ENCODE measurements around the gene C1orf159. TPM values are rescaled to one million over a fixed set of nuclear protein-coding genes. Genes with fewer than 3 reads are reported as not detected.
A peak's percentile ranks its signal among the peaks of the same experiment; 100 is the strongest.
"Not testable (repeated sequence)": the region's sequence is repeated elsewhere in the genome, so short reads cannot be mapped to it uniquely, and the experiment has no call there.

The C1orf159 gene
- total and polyA plus RNA-seq, 12 donors, result 2.9 to 14.0 (median 4.1) TPM

DNA sequence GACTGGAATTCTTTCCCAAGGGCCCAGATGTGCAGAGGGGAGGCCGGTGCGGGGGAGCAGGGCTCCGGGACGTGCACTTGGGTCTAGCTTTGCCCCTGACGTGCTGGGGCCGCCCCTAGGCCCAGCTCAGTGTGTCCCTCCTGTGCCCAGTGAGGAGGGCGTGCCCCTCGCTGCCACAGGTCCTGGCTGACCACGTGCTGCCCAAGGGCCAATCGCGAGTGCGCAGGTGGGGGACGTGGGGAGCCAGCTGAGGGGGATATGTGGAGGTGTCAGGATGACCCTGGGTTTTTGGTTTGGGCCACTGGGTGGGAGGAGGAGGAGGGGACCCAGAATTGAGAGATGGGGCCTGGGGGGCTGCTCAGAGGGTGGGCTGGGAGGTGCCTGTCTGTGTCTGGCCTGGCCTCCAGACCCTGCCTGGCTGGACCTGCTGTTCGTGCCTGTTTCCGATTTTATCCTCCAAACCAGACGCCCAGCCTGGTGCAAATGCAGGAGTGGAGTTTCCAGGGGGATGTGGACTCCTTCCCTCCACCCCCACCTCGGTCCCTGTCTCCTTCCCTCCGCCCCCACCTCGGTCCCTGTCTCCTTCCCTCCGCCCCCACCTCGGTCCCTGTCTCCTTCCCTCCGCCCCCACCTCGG is 35.6 kb downstream of the C1orf159 start:
- Histone ChIP-seq H3K4me1 (peaks cover 6 to 13% (median 12%) of the 10 kb centered on the region in 9 donors), H3K4me3 (peak overlapping the region; percentile 8 to 47 (median 32)), H3K27ac (peak overlapping the region in 7 of 10 donors; percentile 11 to 74 (median 53)), H3K27me3 (peaks cover under 1 to 14% (median 2%) of the 10 kb centered on the region in 7 donors), H3K36me3 (peaks cover 0 to 4% (median 0%) of the 10 kb centered on the region in 9 donors), H3K9me3 (no peaks in the 10 kb centered on the region)
- peak; percentile 50 to 60 for DNase-seq
- 3 to 5% methylated on average over 19 to 20 of the region's 23 CpGs for WGBS, 2 donors
- intact Hi-C loops (cut with DNase I), result no loop called here
- TF ChIP-seq CTCF (IDR thresholded peaks at IDR 0.05), result no peak
- peak; percentile 83 to 92 (median 86) for ATAC-seq

GRCh38 chr1:1079408-1080121 is 36.3 kb downstream of the C1orf159 start:
- peaks cover 3 to 21% (median 9%) of the 10 kb centered on the region in 7 donors for H3K27me3 ChIP-seq
- TF ChIP-seq CTCF (IDR thresholded peaks at IDR 0.05), result no peak
- WGBS, 2 donors, result 1 to 2% methylated on average over 37 to 38 of the region's 38 CpGs
- H3K9me3 ChIP-seq, result no peaks in the 10 kb centered on the region
- intact Hi-C loops (cut with DNase I), result no loop called here
- peak overlapping the region in 7 of 10 donors; percentile 11 to 74 (median 53) for H3K27ac ChIP-seq
- peaks cover 0 to 4% (median 0%) of the 10 kb centered on the region in 9 donors for H3K36me3 ChIP-seq
- peaks cover 6 to 13% (median 12%) of the 10 kb centered on the region in 9 donors for H3K4me1 ChIP-seq
- ATAC-seq (peak; percentile 55 to 74 (median 64)), DNase-seq (peak in 1 of 2 donors; percentile 33)
- peak overlapping the region; percentile 8 to 47 (median 32) for H3K4me3 ChIP-seq

GRCh38 chr1:1077396-1077795 is 38.5 kb downstream of the C1orf159 start:
- ATAC-seq; DNase-seq; H3K4me3 ChIP-seq; H3K36me3 ChIP-seq; intact Hi-C loops (cut with DNase I); H3K27ac ChIP-seq; H3K9me3 ChIP-seq: not testable (repeated sequence)
- H3K27me3 ChIP-seq, result peaks cover 3 to 36% (median 27%) of the 10 kb centered on the region in 7 donors
- 24 to 80% methylated on average over 1 to 4 of the region's 21 CpGs for WGBS, 2 donors
- peaks cover 6 to 13% (median 12%) of the 10 kb centered on the region in 9 donors for H3K4me1 ChIP-seq

GRCh38 chr1:1075148-1075935 is 40.5 kb downstream of the C1orf159 start:
- TF ChIP-seq CTCF (IDR thresholded peaks at IDR 0.05), result no peak
- peaks cover 6 to 12% (median 11%) of the 10 kb centered on the region in 9 donors for H3K4me1 ChIP-seq
- ATAC-seq, result peak in 1 of 8 donors; percentile 10
- WGBS, 2 donors, result 52 to 58% methylated on average over 19 to 21 of the region's 21 CpGs
- no peaks in the 10 kb centered on the region for H3K36me3 ChIP-seq
- no peak overlapping the region for H3K4me3 ChIP-seq
- intact Hi-C loops (cut with DNase I), result no loop called here
- no peak overlapping the region for H3K27ac ChIP-seq
- DNase-seq, result peak in 1 of 2 donors; percentile 12
- no peaks in the 10 kb centered on the region for H3K9me3 ChIP-seq
- peaks cover 3 to 50% (median 39%) of the 10 kb centered on the region in 7 donors for H3K27me3 ChIP-seq

Measured in heart right ventricle (tissue), 16 donors.